Activated naive CD4-positive, alpha-beta T cell treated with anti-CD3 and anti-CD28 coated beads, Interleukin-2, amount 50 U/mL, for 16 hours (primary cell): Measurements from ENCODE around the gene PDPK1.
"Not testable (repeated sequence)": the region's sequence is repeated elsewhere in the genome, so short reads cannot be mapped to it uniquely, and the experiment has no call there.

Experiments used
- DNase-seq: peaks from one replicate; pipeline ENCODE4 v3.0.0-alpha.2; 2020

Gene PDPK1

DNA sequence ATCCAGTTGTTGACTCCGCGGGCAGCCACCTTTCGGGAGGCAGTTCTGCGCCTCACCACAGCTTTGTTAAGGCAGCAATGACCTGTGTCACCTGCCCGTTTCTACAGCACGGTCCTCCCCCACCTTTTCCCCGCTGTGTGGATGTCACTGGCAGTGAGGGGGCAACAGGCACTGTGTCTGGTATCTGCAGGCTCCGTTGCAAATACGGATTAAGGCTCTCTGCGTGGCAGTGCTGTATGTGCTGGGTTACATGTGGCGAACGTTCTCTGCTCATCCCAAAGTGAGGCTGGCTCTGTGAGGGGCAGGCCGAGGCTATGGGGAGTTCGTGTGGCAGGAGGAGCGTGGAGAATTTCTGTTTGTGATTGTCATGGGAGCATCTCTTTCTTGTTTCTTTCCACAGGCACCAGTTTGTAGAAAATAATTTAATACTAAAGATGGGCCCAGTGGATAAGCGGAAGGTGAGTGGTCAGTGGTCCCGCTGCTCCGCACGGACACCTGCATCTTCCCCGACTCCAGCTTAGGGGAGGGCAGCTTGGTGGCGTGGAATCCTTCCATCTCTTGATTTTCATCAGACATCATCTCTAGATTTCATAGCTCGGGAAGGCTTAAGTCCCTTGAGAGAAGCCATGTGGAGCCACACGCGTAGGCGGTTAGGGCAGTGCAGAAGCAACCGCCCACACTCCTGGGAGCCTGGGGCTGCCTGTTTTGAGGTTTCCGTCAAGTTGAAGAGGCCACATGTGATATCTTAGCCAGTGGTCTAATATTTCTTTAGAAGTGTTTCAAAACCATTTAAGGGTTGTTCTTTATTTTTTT is 57.8 kb downstream of the PDPK1 start:
- DNase-seq: no peak

- no peak for DNase-seq
Measured at GRCh38 chr16:2596747-2597559, 59.1 kb downstream of the PDPK1 start.

DNA sequence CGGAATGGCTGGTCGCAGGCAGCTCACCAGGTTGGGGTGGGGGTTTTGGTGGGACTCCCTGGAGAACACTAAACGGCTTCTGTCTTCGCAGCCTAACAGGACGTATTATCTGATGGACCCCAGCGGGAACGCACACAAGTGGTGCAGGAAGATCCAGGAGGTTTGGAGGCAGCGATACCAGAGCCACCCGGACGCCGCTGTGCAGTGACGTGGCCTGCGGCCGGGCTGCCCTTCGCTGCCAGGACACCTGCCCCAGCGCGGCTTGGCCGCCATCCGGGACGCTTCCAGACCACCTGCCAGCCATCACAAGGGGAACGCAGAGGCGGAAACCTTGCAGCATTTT is 59.7 kb downstream of the PDPK1 start:
- no peak for DNase-seq

GRCh38 chr16:2598133-2598641 is 60.4 kb downstream of the PDPK1 start:
- DNase-seq: no peak

GRCh38 chr16:2598723-2599122 is 60.9 kb downstream of the PDPK1 start:
- no peak for DNase-seq

- DNase-seq: not testable (repeated sequence)
Measured at GRCh38 chr16:2599165-2599564, 61.3 kb downstream of the PDPK1 start.

DNA sequence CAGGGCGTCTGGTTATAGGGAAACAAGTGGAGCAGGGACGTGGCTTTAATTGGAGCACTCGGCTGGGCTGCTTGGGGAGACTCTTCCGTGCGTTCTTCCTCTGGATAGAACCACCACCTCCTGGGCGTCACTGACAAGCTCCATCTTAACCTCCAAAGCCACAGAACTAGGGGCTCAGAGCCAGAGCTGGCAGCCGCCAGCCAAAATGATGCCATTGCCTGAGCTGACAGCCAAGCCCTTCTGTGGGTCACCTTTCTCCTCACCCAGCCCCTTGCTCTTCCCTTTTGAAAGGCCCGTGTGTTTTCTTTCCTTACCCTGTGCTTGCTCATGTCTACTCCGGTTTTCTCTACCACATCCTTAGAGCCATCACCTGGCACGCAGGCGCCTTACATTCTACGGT is 62.0 kb downstream of the PDPK1 start:
- not testable (repeated sequence) for DNase-seq

- DNase-seq: not testable (repeated sequence)
Measured at GRCh38 chr16:2601301-2602025, 63.6 kb downstream of the PDPK1 start.

GRCh38 chr16:2602175-2602574 is 64.4 kb downstream of the PDPK1 start:
- not testable (repeated sequence) for DNase-seq

- DNase-seq: peak; percentile 84
Measured at GRCh38 chr16:2603165-2604015, 65.6 kb downstream of the PDPK1 start.

- DNase-seq: not testable (repeated sequence)
Measured at GRCh38 chr16:2604016-2604369, 66.2 kb downstream of the PDPK1 start.

DNA sequence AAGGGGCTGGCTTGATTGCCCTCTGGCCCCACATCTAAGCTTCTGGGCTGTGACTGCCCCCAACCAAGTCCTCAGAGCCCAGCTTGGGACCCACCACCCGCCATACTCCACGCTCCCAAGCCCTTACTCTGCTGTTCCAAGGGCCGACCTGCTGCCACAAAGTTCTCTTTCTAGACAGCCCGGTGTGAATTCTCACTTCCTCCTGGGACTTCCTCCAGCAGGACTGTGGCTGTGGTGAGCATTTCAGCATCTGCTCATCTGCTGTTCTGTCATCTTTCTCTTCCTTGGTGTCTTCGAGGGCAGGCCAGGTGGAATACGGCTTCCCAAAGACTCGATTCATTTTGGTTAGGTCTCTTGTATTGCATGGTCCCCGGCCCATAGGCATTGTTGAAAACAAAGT is 69.0 kb downstream of the PDPK1 start:
- DNase-seq: not testable (repeated sequence)

DNA sequence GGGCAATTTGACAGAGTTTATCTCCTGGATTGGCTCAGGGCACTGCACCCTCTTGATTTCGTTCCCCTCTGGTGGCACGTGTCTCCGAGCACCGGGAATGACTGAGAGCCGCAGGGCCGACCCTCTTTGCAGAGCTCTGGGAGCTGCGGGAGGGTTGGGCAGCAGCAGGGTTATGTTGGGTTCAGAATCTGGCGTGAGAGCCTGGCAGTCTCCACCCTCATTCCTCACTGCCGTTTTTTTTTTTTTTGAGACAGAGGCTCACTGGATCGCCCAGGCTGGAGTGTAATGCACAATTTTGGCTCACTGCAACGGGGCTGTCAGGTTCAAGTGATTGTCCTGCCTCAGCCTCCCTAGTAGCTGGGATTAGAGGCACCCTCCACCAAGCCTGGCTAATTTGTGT is 71.5 kb downstream of the PDPK1 start:
- not testable (repeated sequence) for DNase-seq

DNA sequence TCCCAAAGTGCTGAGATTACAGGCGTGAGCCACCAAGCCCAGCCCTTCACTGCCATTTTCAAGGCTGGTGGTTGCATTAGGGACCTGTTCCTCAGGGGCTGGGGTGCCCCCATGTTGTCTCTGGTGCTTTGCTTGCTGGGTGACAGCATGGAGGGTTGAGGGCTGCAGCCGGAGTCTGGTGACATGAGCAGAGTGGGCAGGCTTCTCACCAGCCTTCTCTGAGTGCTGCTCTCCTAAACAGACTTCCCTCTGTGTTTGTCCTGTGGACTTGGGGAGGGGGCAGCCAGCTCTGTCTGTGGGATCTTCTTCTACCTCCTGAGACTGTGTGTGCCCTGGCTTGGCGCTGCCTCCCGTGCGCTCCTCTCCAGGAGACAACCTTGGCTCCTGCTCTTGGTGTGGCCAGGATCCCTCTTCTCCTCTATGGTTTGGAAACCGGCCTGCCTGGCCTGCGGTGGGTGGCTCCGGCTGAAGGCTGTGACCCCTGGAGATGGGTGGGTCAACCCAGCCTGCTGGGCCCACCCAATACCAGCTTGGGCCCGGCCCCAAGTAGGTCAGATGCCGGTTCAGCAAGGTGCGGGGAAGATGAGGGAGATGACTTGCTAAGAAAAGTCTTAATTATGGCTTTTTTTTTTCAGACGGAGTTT is 72.1 kb downstream of the PDPK1 start:
- DNase-seq: no peak

- no peak for DNase-seq
Measured at GRCh38 chr16:2610781-2611498, 73.1 kb downstream of the PDPK1 start.

- DNase-seq: no peak
Measured at GRCh38 chr16:2611499-2611862, 73.7 kb downstream of the PDPK1 start.

DNA sequence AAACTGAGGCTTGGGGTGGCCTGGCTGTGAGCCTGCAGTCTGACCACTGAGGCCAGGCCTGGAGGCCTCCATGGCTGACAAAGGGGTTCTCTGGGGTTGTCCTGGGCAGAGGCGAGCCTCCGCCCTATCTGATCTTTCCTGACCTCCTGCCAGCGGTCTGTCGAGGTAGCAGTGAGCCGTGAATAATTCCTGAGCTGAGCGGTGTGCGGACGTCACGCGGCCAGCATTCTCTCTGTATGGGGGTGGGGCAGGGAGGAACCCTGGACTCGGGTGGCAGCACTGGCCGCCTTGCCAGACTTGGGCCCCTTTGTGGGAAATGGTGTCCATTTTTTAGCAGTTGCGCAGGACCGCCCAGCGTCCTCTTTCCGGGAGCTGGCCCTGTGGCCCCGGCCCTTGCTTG is 74.1 kb downstream of the PDPK1 start:
- DNase-seq: not testable (repeated sequence)

DNA sequence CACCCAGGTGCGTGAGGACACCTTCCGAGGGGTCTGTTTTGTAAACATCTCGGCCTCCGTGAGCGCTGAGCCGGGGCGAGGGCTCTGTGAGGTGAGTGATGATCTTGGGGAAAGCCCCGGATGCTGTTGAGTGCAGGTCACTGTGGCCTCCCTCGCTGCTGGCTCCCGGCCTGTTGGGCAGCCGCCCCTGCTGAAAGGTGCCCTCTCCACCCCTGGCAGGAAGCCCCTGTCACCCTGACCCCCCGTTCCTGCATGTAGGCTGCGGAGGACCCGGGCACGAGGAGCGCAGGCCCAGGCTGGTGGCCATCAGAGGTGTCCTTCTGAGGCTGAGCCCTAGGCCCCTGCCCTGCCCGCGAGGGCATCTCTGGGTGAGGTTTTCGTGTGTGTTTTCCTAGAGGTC is 75.4 kb downstream of the PDPK1 start:
- not testable (repeated sequence) for DNase-seq

DNA sequence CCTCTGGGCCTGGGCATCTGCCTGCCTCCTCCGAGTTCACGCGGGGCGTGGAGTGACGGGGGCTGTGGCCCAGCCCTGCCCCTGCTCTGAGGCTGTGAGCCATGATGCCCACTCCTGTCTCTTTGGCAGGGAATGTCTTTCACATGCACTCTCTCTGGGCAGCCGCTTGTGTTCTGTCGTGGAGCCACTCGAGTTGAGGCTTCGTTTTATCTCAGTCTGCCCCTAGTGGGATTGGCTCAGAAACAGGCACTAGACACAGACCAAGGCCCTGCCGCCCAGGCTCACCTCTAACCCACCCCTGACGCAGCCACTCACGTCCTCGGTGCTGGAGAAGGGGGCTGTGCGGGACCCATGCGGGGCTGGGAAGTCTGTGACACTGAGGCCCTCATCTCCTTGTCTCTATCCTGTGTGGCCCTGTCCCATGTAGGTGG is 77.0 kb downstream of the PDPK1 start:
- DNase-seq: no peak

- not testable (repeated sequence) for DNase-seq
Measured at GRCh38 chr16:2618964-2619363, 81.1 kb downstream of the PDPK1 start.

DNA sequence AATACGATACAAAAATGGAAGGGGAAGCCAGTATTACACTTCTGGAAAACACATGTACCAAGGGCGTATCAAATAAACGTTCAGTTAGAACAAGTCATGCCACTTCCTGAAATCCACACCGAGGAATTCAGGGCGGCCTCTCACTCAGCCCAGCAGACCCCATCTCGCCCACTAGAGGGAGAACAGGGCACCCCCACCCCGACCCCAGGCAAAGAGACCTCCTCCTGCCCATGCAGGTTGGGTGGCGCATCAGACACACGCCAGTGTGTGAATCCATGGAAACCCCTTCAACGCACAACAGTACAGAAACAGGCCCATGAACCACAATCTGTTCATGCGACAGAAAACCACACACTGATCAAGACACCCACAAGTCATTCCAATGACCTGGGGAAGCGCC is 81.8 kb downstream of the PDPK1 start:
- peak; percentile 22 for DNase-seq
